GM18951 (cell line): ENCODE data around the gene FAM135A.
"Not testable (repeated sequence)": the region's sequence is repeated elsewhere in the genome, so short reads cannot be mapped to it uniquely, and the experiment has no call there.

Experiments used
- POLR2A ChIP-seq: IDR thresholded peaks from 4 replicates; pipeline ENCODE4 v1.6.1; 2011; ENCODE audit warnings: mild to moderate bottlenecking; ENCODE audit not compliant: insufficient read length, insufficient read depth; ENCODE audit errors: extremely low read depth
- in situ Hi-C: fragments of 300-500 bp; cut with MboI; formaldehyde crosslinking; loops from one replicate; pipeline ENCODE4 v1.12.0; 2022; ENCODE audit warnings: low sequenced_read_pairs, mixed read lengths, inconsistent platforms; ENCODE audit not compliant: unreplicated experiment

FAM135A gene

GRCh38 chr6:70520575-70520974, 107.3 kb downstream of the FAM135A start:
- TF ChIP-seq POLR2A = no peak
- in situ Hi-C loops = no loop called here

GRCh38 chr6:70524721-70525286, 111.5 kb downstream of the FAM135A start:
- TF ChIP-seq POLR2A = no peak
- in situ Hi-C loops = loop anchor here (25.0 kb wide), 1 partner anchor 162 kb away; no protein-coding TSS in a partner anchor

GRCh38 chr6:70527071-70527737, 113.9 kb downstream of the FAM135A start:
- in situ Hi-C loops = loop anchor here (25.0 kb wide), 1 partner anchor 160 kb away; no protein-coding TSS in a partner anchor
- no peak for TF ChIP-seq POLR2A

- no peak for TF ChIP-seq POLR2A
- in situ Hi-C loops = loop anchor here (25.0 kb wide), 1 partner anchor 157 kb away; no protein-coding TSS in a partner anchor
Observed at GRCh38 chr6:70530023-70530422, 116.7 kb downstream of the FAM135A start.

GRCh38 chr6:70531133-70531532, 117.8 kb downstream of the FAM135A start:
- no peak for TF ChIP-seq POLR2A
- in situ Hi-C loops = loop anchor here (25.0 kb wide), 1 partner anchor 156 kb away; no protein-coding TSS in a partner anchor

- in situ Hi-C loops = loop anchor here (25.0 kb wide), 1 partner anchor 150 kb away; no protein-coding TSS in a partner anchor
Observed at GRCh38 chr6:70537266-70537665, 124.0 kb downstream of the FAM135A start.

GRCh38 chr6:70538376-70538775, 125.1 kb downstream of the FAM135A start:
- in situ Hi-C loops = loop anchor here (25.0 kb wide), 1 partner anchor 149 kb away; no protein-coding TSS in a partner anchor
- TF ChIP-seq POLR2A = no peak

More at GRCh38 chr6:70537266-70537665, 124.0 kb downstream of the FAM135A start:
- no peak for TF ChIP-seq POLR2A

- no peak for TF ChIP-seq POLR2A
- in situ Hi-C loops = loop anchor here (25.0 kb wide), 1 partner anchor 140 kb away; no protein-coding TSS in a partner anchor
Observed at GRCh38 chr6:70547313-70547712, 134.0 kb downstream of the FAM135A start.

GRCh38 chr6:70547905-70548304, 134.6 kb downstream of the FAM135A start:
- in situ Hi-C loops = loop anchor here (25.0 kb wide), 1 partner anchor 139 kb away; no protein-coding TSS in a partner anchor
- no peak for TF ChIP-seq POLR2A

- no peak for TF ChIP-seq POLR2A
- in situ Hi-C loops = loop anchor here (25.0 kb wide), 1 partner anchor 138 kb away; no protein-coding TSS in a partner anchor
Observed at GRCh38 chr6:70549327-70549726, 136.0 kb downstream of the FAM135A start.

GRCh38 chr6:70551566-70551965, 138.3 kb downstream of the FAM135A start:
- TF ChIP-seq POLR2A = no peak
- in situ Hi-C loops = no loop called here

GRCh38 chr6:70552286-70552940, 139.1 kb downstream of the FAM135A start:
- in situ Hi-C loops = not testable (repeated sequence)

GRCh38 chr6:70552974-70553373, 139.7 kb downstream of the FAM135A start:
- in situ Hi-C loops = no loop called here
- TF ChIP-seq POLR2A = no peak
